HPDE6-E6E7 (cell line): ENCODE data around the gene ZNHIT1.
"Not testable (repeated sequence)": the region's sequence is repeated elsewhere in the genome, so short reads cannot be mapped to it uniquely, and the experiment has no call there.

Experiments used
- DNase-seq: peaks from one replicate; pipeline ENCODE4 v3.0.0; 2011; ENCODE audit warnings: missing footprints; ENCODE audit errors: extremely low spot score

Gene ZNHIT1

GRCh38 chr7:101186844-101187428 is 31.0 kb upstream of the ZNHIT1 start:
- no peak for DNase-seq

- no peak for DNase-seq
Observed at GRCh38 chr7:101189109-101189508, 28.9 kb upstream of the ZNHIT1 start.

- no peak for DNase-seq
Observed at GRCh38 chr7:101195884-101196283, 22.1 kb upstream of the ZNHIT1 start.

GRCh38 chr7:101197991-101198390 is 20.0 kb upstream of the ZNHIT1 start:
- DNase-seq, result no peak

GRCh38 chr7:101198476-101198875 is 19.5 kb upstream of the ZNHIT1 start:
- no peak for DNase-seq

GRCh38 chr7:101199522-101199921 is 18.4 kb upstream of the ZNHIT1 start:
- not testable (repeated sequence) for DNase-seq

GRCh38 chr7:101200504-101200861 is 17.5 kb upstream of the ZNHIT1 start:
- no peak for DNase-seq

- DNase-seq, result no peak
Observed at GRCh38 chr7:101200862-101201599, 16.9 kb upstream of the ZNHIT1 start, which contains the start of gene MOGAT3. Gene MOGAT3 (minus strand): TSS chr7:101201036. CDS start chr7:101200854, 182 bp downstream.

GRCh38 chr7:101201695-101202602 is 16.0 kb upstream of the ZNHIT1 start:
- DNase-seq, result no peak

- no peak for DNase-seq
Observed at GRCh38 chr7:101202603-101202918, 15.4 kb upstream of the ZNHIT1 start.

GRCh38 chr7:101203740-101204738 is 13.9 kb upstream of the ZNHIT1 start:
- not testable (repeated sequence) for DNase-seq

GRCh38 chr7:101205901-101206664 is 11.9 kb upstream of the ZNHIT1 start:
- DNase-seq, result no peak

- no peak for DNase-seq
Observed at GRCh38 chr7:101206665-101207042, 11.3 kb upstream of the ZNHIT1 start.

- DNase-seq, result no peak
Observed at GRCh38 chr7:101207459-101207858, 10.5 kb upstream of the ZNHIT1 start.

GRCh38 chr7:101208794-101209193 is 9.2 kb upstream of the ZNHIT1 start:
- no peak for DNase-seq

GRCh38 chr7:101210143-101210542 is 7.8 kb upstream of the ZNHIT1 start:
- DNase-seq, result no peak

- no peak for DNase-seq
Observed at GRCh38 chr7:101211501-101211900, 6.5 kb upstream of the ZNHIT1 start.

GRCh38 chr7:101212014-101212413 is 6.0 kb upstream of the ZNHIT1 start:
- no peak for DNase-seq

GRCh38 chr7:101216001-101216859 is 1.7 kb upstream of the ZNHIT1 start:
- DNase-seq, result no peak
